Cerebellar nuclear complex (tissue), 1 donor: ENCODE measurements around the gene HEATR5A.
"Not testable (repeated sequence)": the region's sequence is repeated elsewhere in the genome, so short reads cannot be mapped to it uniquely, and the experiment has no call there.

Experiments used
- DNase-seq, 2 experiments: peaks; one replicate each; lab custom pipeline; 2025; lab: John Stamatoyannopoulos, UW

The HEATR5A gene

DNA sequence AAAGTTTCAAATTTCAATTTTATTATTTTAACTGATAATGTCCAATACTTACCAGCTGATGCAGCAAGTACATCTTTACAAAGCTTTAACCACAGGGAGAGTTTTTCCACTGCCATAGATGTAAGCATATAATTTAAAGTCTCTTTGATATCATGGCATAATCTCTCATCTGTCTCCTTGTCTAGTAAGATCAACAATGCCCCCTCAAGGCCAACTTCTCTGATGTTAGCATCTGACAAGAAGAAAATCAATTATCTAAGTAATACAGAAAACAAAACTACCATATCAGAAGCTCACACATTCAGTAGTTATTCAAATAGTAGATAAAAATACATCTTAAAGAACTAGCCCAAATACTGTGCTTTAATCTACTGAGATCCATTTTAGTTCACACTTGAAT lies 94.2 kb downstream of the HEATR5A start:
- no peak for DNase-seq

DNA sequence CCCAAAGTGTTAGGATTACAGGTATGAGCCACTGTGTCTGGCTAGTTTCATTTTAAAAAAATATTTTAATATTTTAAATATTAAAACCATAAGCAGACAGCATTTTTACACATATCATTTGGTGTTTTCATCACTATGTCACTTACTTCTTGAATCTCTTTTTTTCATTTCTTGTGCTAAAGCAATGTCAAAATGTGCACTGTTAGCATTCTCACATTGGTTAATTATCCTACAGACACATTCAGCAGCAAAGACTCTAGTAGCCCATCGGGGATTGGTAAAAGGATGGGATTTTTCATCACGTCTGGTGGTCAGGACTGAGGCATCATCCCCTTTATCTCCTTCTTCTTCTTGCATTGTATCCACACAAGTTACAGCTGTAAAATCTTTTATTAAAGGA lies 96.9 kb downstream of the HEATR5A start:
- no peak for DNase-seq

DNA sequence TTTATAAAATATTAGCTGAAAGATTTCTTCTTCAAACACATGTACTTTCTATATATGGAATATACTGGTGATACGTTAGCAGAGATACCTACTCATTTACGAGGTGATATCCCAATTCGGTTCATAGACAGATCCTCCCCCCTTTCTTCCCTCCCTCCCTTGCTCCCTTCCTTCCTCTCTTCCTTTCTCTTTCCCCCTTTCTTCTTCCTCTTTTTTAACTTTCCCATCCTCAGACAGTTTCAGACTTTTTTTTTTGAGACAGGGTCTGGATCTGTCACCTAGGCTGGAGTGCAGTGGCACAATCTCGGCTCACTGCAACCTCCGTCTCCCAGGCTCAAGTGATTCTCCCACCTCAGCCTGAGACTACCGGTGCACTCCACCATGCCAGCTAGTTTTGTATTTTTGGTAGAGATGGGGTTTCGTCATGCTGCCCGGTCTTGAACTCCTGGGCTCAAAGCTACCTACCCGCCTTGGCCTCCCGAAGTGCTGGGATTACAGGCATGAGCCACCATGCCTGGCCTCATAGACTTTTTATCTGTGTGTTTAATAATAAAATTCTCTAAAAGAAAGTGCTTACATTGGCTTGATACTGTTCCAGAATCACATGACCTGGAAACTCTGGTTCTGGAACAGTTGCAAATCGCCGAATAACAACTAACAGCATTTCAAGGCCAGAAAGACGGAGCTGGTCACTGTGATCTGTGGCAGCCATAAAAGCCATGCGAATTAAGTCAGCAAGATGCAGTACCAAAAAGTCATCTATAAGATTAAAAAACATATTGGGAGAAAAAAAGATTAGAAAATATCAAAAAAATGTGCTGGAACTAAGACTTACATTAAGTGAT lies 99.2 kb downstream of the HEATR5A start:
- no peak for DNase-seq

DNA sequence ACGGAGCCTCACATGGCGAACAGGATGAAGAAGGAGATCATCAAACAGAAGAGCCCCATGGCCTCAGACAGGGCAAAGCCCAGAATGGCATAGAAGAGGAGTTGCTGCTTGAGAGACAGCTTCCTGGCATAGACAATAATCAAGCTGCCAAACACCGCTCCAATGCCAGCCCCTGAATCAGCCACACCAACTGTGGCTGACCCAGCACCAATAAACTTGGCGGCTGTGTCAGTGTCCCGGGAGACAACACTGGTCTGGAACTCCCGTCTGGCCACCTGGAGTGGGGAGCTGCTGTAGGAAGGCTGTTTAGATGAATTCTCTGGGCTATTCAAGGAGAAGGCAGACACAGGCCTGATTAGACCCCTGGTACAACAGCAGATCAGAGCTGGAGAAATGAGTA lies 100.1 kb downstream of the HEATR5A start:
- no peak for DNase-seq

DNA sequence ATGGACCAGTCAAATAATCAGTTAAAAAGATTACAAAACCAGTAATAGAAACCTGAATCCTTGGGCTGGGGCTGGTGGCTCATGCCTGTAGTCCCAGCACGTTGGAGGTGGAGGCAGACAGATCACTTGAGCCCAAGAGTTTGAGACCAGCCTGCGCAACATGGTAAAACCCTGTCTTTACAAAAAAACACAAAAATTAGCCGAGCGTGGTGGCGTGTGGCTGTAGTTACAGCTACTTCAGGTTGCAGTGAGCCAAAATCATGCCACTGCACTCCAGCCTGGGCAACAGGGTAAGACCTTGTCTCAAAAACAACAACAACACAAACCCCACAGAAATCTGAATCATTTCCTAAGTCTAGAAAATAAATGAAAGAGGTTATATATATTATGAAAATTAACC lies 100.6 kb downstream of the HEATR5A start:
- no peak for DNase-seq

DNA sequence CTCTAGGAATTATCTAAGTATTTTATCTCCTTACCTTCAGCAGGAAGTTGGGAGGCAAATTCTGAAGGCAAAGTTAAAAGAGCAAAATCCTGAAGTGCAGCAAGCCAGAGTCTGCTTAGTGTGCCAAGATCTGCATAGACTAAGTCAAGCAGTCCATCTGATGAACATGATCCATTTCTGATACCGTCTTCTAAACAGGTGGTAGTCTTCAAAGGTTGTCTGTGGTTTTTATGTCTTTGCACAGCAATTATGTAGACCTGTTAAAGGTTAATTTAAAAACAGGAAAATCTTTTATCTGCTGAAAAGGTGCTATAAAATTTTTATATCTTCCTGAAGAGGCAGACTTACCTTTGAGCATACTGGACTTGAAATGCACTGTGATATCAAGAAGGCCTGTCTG lies 107.4 kb downstream of the HEATR5A start:
- no peak for DNase-seq

DNA sequence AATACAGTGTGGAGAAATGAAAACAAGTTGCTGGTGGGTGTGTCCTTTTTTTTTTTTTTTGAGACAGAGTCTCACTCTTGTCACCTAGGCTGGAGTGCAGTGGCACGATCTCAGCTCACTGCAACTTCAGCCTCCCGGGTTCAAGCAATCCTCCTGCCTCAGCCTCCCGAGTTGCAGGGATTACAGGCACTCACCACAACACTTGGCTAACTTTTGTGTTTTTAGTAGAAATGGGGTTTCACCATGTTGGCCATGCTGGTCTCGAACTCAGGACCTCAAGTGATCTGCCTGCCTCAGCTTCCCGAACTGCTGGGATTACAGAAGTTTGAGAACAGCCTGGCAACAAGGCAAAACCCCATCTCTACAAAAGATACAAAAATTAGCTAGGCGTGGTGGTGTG lies 108.0 kb downstream of the HEATR5A start:
- DNase-seq, result not testable (repeated sequence)

DNA sequence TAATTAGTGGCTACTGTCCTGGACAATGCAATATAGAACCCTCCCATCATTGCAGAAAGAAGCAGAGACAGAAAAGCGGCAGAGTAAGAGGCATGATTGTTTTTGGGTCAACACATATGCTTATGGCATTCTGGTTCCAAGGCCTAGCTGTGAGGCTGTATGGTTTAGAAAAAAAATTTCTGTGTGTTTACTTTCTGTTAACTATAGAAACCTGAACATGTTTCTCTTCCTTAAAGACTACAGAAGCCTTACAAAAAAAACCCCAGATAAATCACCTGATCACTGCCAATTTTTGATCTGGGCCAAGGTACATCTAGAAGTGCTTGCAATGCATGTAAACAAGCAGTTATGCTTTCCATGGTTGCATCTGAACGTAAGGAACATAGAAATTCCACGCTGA lies 112.7 kb downstream of the HEATR5A start:
- no peak for DNase-seq

DNA sequence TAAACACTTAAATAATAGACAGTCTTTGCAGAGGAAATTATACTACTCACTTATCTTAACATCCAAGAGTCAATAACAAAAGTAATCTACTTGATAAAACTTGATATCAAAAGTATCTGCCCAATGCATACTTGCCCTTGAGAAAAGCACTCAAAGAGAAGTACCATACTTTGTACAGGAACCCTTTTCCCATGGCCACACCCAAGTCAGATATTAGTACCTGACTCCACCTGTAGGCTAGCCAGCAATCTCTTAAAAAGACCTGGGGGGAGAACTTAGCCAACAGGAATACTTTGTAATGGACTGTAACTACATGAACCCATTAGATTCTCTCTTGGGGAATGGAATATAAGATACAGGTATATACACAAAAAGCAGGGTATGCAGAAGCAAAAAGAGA lies 113.2 kb downstream of the HEATR5A start:
- no peak for DNase-seq

DNA sequence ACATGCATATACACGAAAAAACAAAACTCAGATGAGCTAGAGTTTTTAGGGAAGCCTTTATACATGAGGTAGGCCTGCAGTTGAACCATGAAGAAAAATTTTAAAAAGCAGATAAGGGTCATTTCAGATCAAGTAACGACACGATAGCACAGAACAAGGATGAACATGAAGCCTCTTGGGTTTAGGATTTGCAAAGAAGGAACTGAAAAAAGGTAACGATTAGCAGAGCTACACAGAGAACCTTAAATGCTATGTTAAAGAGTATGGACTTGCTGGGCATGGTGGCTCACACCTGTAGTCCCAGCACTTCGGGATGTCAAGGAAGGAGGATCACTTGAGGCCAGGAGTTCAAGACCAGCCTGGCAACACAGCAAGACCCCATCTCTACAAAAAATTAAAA lies 116.7 kb downstream of the HEATR5A start:
- DNase-seq, result no peak

DNA sequence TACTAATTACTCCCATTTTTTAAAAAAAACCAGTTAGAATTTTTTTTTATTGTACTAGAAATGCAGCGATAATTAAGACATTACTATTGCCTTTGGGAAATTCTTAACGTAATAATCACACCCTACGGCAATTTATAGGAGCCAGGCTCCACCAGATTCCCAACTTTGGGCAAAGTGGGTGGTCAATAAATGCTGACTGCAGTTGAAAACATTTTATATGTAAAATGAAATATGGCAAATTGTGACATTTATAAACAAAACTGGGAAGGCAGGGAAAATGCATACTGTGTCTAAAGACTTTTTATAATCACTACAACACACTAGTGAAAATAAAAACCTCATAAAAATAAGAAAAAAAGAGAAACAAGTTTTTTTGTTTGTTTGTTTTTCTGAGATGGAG lies 119.5 kb downstream of the HEATR5A start:
- DNase-seq, result no peak

DNA sequence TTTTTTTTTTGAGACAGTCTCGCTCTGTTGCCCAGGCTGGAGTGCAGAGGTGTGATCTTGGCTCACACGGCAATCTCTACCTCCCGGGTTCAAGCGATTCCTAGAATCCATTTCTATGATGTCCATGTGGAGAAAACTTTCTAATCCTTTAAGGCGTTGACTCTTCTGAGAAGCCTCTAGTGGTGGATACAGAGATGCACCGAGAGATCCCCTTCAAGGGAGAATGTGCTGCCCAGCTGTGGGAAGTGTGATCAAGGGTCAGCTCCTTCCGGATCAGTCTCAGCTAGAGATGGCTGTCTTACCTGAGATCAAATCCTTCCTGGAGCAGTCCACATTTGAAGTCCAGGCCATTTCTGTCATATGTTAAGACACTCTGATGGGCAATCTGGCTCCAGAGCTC lies 120.1 kb downstream of the HEATR5A start:
- DNase-seq, result no peak

DNA sequence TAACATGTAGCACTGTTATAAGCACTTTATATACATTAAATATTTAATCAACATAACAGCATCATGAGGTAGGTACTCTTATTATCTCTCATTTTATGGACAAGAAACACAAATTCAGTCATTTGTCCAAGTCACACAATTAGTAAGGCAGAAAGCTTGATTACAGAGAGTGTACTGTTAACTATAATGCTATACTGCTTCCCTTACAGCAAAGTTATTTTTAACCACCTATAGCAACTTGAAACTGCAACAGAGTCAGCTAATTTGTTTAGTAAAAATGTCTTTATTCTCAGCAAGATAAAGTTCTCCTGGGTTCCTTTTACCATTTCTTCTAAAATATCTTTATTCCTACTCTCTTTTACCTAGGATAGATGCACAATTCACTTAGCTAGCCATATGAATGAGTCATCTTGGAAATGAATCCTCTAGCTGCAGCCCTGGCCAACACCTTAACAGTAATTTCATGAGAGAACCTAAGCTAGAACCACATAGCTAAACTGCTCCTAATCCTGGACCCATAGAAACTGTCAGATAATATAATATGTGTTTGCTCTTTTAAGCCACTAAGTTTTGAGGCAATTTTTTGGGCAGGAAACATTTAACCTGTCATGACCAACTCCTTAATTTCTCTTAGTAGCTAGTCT lies 122.5 kb downstream of the HEATR5A start:
- DNase-seq, result no peak

DNA sequence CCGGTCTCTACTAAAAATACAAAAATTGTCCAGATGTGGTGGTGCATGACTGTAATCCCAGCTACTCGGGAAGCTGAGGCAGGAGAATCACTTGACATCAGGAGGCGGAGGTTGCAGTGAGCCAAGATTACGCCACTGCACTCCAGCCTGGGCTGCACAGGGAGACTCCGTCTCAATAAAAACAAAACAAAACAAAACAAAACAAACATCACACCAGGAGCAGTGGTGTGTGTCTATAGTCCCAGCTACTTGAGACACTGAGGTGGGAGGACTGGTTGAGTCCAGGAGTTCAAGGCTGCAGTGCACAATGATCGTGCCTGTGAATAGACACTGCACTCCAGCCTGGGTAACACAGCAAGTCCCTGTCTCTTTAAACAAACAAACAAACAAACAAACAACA lies 123.2 kb downstream of the HEATR5A start:
- DNase-seq, result no peak

DNA sequence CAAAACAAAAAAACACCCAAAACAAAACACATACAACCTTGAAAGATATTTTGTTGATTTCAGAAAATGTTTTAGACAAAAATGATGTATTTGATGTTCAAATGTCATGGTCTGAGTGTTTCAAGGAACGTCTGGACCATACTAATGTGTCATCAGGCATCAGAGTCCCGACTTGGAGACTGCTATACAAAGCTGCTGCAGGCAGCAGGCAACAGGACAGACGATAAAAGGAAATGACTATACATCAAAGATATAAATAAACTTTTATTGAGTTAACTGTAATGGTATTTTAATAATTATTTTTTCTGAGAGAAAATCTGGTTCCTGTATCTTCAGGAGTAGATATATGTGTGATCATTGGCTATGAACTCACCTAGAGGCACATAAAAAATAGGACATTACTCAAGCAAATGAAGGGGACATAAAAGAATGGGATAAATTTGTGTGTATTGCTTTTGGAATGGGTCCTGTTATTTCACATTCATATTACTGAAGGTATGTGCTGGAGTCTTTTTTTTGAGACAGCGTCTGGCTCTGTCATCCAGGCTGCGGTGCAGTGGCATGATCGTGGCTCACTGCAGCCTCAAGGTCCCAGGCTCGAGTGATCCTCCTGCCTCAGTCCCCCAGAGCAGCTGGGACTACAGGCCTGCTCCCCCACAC lies 125.5 kb downstream of the HEATR5A start:
- no peak for DNase-seq

DNA sequence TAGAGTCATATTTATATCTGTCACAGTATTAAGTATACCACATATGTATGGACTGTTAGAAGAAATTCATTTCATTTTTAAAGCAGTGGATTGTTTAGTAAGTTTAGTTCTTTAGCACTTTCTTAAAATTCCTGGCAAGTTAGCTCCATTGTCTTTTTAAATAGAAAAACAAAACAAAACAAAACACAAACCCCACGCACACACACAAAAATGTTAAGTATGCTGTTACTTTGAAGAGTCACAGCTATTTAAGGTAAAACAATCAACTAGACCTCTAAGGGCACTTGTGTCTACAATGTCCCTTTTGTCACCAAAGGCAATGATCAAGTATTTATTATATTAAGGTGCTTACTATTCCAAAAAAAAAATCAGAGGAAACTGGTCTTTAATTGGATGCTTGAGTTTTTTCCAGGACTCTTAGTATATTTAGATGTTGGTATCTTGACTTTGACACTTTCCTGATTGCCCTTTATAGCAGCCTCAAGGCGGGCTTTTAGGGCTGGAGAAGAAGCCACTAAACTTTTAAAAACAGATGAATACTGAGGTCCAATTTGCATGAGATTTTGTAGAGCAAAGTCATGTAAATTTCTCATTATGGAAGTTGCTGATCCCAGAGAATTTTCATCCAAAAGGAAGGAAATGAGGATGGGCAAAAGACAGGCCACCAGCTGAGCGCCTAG lies 127.3 kb downstream of the HEATR5A start:
- no peak for DNase-seq

DNA sequence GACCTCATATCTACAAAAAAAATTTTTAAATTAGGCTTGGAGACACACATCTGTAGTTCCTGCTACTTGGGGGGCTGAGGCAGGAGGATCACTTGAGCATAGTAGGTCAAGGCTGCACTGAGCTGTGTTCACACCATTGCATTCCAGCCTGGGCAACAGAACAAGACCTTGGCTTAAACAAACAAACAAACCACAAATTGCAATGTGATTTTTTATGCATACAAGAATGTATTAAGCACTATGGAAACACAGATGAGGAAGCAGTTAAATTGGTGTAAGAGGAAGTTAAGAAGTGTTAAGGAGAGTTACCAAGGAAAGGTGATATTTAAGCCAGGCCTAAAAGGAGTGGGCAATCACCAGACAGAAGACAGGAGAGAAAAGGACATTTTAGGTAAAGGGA lies 129.1 kb downstream of the HEATR5A start:
- DNase-seq, result no peak

DNA sequence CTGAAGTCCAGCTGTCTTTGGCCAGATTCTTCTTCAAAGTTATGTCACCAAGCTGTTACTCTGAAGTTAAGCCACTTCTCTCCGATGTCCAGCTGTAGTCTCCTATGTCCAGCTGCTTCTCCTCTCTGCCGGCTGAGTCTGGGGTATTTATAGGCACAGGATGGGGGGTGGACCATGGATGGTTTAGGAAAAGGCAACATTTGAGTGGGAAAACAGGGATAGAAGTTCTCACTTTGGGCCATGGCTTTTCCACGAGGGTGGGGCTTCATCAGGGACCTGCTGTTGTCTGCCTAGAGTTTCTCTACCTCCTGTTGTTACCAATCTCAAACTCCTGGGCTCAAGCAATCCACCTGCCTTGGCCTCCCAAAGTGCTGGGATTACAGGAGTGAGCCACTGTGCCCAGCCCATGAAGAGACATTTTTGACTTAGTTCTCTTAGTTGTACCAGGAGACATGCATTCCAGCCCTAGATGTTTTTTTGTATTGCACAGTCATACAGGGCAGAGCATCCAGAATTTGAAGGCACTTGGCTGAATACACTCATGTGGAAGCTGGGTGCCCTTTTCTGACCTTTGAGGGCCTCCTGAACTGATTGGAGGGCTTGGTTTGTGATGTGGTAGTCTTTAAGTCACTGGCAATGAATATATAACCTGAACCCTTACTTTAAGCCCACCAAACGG lies 132.9 kb downstream of the HEATR5A start:
- DNase-seq, result no peak

DNA sequence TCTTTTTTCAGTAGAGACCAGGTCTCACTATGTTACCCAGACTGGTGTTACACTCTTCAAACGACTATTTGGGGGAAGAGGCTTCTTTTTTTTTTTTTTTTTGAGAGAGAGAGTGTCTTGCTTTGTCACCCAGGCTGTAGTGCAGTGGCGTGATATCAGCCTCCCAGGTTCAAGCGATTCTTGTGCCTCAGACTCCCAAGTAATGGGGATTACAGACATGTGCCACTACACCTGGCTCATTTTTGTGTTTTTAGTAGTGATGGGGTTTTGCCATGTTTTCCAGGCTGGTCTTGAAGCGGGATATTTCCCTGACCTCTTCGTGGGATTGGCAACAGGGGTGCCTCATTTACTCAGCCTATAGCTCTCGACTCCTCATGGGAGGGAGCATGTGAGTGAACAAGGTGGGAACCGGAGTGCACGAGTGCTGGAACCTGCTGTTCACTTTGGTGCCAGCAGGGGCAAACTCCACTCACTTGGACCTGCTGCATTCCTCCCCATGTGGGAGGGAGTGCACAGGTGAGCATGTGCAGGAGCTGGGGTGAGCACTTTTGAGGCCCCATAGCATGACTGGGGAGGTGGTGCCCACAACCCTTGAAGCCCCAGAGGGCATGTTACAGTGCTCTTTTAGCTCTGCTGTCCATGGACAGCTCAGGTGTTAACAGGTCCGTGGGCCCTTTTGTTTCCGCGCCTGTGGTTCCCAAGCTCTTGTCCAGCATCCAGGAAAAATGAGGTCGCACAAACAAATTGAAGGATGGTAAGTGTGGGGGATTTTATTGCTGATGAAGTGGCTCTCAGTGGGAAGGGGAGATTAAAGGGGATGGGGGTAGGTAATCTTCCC lies 133.7 kb downstream of the HEATR5A start:
- no peak for DNase-seq

DNA sequence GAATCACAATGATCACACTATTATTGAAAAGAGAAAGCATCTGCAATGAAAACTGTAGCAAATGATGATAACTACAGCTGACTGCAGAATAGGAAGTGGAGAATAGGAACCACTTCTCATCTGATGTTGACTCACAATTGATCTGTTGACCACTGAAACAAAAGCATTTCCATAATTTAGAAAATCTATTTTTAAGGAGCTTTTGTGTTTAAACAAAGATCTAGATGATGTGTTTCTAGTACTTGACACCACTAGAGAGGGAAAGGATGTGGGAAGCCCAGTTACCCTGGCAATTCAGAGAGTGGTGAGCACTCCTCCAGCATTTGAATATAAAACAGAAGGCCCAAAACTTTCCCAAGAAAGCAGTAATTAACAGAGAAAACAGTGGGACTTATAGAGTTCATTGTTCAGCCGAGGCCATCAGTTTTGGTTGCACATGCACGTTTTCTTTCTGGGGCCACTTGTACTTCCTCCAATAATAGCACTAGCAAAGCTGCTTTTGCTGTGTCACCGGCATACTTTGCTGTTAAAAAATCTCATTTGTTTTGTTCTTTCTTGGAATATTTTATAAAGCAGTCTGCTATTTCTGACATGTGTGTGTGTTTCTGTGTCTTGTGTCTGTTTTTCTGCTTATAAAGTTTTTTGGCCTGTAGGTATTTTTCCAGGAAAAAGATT lies 136.6 kb downstream of the HEATR5A start:
- DNase-seq, result no peak

DNA sequence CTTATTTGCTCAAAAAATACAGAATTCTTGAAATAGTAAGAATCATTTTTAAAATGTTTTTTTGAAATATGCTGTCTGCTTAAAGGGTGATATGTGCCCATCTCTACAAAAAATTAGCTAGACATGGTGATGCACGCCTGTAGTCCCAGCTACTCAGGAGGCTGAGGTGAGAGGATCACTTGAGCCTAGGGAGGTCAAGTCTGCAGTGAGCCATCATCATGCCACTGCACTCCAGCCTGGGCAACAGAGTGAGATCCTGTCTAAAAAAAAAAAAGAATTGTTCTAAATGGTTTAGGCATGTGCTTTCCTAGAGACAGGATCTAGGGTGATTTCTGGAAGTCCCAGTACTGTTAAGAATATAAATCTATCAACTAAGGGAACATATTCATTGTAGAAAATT lies 137.2 kb downstream of the HEATR5A start:
- no peak for DNase-seq
